GM19397 (cell line): ENCODE data around the gene PTGR3.

Experiments
- ATAC-seq: cut with Tn5 transposase; IDR thresholded peaks from one replicate; pipeline ENCODE4 v1.9.1; 2021; ENCODE audit warnings: mild to moderate bottlenecking, moderate library complexity; ENCODE audit not compliant: unreplicated experiment

Gene PTGR3

DNA sequence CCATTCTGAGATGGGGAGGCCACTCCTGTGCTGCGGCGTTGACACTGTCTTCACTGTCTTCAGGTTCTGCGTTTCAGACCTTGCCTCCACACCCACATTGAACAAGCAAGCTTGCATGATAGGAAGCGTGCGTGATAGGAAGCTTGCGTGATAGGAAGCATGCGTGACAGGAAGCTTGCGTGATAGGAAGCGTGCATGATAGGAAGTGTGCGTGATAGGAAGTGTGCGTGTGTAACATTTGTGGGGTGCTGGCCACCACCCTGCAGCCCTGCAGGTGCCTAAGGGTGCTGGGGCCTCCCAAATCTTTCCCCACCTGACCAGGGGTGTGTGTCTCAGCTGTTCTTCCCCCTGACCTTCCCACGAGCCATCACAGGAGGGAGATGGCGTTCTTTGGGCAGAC lies 27.0 kb upstream of the PTGR3 start:
- no peak for ATAC-seq

DNA sequence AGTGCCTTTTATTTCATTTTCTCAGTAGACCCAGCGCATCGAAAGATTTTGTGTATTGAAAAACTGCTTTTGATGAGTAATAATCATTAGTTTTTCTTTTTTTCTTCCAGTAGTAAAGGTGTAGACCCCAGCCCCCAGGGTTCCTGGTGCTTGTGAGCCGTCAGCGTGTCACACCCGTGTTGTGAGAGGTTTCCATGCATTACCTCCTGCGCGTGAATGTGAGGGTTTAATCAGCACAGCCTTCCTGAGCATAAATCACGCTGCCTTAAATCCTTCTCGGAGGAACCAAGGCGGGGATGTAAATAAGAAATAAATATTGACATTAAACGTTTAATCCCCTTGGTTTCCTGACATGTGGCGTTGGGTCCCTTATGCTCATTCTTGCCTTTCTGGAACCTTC lies 26.0 kb upstream of the PTGR3 start:
- no peak for ATAC-seq

DNA sequence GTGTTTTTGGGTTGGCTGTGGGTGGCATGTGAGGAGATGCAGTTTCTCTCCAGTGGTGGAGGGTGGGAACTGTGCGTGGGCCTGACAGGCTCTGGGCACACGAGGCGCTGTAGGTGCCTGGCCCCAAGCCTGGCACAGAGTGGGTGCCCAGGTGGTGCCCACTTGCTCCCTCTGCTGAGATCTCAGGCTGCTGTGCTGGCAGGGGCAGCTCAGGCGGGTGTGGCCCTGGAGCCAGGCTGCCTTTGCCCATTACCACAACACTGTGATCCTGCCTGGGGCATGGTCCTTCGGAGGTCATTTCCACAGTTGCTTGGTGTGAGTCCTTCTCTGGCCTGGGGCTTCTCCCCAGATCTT lies 22.1 kb upstream of the PTGR3 start:
- no peak for ATAC-seq

DNA sequence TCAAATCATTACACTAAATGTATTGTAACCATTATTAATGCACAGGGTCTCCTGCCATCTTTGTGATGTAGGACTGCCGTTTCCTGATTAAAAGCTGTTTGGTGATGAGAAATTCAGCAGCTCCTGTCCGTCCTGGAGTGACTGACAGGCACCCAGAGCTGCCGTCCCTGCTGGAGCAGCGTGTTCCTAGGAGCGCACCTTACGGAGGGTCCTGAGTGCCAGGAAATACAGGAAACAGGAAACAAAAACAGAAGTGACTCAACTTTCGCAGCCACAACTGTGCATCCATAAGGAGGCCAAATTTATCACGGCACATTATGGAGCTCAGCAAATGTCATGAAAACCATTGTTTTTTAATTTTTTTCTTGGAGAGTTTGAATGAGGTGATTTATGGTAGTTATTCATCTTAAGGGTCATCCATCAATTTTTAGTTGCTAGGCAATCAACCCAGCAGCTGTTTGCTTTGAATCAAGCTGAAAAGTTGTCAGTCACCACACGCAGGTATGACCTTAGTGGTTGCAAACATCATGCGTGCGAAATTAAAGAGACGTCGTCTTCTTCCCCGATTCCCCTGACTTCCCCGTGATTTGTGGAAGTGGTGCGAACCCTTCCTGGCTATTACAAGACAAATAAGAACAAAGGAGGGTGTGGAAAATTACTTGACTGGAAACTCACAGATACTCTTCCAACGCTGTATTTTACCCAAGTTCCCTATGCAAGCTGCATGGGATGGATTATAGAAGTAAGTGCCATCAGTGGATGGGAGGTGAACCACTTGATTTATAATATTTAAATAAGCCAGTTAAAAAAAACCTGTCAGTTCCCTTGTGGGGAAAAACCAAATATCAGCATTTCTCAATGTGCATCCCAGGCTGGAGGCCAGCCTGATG lies 21.5 kb upstream of the PTGR3 start:
- no peak for ATAC-seq

DNA sequence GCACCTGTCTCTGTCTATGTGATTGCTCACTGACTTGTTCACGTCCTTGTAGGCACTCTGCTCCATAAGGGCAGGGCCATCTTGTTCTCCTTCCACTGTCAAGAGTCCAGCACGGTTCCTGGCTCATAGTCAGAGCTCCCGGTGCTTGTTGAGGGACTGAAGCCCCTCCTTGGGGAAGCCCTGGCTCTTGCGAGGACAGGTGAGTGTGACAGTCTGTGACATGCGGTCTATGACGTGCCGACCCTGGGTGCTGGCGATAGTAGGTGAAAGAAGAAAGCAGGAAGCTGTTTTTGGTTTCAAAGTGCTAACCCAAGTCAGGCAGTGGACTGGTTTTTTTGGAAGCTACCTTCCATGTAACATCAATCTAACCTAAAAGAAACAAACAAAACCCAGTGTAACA lies 20.5 kb upstream of the PTGR3 start:
- ATAC-seq: no peak

DNA sequence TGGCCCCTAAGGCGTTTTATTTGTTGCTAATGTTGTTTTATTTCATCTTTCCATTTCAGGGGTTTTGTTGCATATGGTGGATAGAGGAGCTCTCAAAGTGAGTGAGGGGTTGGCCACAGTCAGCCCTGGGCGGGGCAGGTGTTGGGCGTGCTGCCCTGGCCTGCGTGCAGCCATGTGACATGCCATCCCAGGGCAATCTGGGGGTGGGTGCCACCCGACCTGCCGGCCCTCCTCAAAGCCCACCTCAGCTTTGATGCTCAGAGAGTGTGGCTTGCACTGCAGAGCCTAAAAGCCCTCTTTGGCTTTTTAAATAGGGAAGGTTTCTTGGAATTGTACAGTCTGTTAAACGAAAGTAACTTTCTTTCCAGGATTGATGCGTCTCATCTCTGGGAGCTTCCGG lies 20.0 kb upstream of the PTGR3 start:
- ATAC-seq: no peak

DNA sequence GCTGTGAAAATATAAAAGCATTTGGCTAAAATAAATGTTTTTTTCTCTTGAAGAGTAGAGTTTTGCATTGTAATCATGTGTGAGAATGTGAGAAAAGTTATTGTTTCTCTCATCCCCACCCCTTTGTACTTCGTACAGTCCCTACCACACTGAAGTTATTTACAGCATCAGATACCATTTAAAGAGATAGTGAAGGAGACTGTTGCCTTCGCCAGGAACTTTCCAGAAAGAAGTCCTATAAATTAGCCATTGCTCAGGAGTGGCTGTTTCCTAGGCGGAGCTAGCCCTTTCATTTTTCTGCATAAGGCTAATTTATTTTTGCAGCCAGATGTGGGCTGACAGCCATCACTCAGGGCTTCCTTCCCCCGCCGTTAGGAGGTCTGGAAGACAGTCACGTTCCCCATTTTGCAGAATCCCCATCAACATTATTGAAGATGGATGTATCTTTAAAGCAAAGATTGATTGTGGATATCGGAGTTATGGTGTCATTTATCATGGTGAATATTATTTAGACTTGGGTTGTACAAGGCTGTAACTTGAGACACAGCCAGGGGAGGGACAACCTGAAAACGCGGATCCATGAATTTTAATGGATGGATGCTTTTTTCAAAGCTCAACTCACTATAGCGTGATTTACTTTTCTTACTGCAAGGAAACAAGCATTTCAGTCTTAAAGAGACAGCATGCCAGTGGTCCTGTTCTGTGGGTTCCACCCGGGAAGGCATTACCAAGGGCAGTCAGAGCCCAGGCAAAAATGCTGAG lies 18.8 kb upstream of the PTGR3 start:
- ATAC-seq: no peak

DNA sequence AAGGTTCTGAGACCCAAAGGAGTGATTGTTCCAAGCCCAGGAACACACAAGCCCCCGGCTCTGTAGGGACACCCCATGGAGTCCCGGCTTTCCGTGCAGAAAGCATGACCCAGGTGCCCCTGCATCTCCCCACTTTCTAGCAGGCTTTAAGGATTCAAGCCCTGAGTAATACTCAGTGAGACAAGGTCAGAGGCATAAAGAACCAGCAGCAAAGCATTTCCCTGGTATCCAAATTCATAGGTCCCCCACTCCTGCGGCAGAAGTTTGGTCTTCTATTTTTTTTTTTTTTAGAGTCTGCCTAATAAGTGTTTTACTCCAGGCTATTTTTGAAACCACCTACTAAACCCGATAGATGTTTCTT lies 18.0 kb upstream of the PTGR3 start:
- no peak for ATAC-seq

DNA sequence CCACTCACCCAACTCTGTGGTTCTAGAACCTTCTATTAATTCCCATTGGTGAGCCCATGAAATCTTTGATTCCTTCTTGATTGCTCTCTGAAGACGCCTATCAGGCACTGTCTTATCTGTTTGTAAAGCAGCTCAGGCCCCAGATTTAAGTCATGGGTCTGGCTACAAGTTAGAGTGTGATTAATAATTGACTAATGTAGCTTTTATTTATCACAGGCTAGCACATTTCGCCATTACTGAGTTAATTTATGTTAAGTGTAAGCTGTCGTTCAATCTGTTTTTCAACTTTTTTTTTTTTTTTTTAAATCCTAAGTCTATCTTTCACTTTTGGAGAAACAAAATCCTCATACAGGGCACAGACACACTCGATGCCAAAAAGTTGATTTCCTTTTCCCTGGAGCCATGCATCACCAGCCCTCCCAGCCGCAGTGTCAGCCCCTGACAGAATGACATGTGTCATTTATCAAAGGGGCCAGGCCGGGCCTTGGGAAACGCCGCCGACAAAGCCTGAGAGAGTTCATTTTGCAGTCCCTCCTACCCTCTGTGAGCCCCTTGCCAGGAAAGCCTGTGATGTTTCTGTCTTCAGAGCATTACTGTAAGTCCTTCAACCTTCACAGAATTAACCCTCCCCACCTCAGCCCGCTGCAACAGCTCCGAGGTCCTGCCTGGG lies 17.5 kb upstream of the PTGR3 start:
- no peak for ATAC-seq

DNA sequence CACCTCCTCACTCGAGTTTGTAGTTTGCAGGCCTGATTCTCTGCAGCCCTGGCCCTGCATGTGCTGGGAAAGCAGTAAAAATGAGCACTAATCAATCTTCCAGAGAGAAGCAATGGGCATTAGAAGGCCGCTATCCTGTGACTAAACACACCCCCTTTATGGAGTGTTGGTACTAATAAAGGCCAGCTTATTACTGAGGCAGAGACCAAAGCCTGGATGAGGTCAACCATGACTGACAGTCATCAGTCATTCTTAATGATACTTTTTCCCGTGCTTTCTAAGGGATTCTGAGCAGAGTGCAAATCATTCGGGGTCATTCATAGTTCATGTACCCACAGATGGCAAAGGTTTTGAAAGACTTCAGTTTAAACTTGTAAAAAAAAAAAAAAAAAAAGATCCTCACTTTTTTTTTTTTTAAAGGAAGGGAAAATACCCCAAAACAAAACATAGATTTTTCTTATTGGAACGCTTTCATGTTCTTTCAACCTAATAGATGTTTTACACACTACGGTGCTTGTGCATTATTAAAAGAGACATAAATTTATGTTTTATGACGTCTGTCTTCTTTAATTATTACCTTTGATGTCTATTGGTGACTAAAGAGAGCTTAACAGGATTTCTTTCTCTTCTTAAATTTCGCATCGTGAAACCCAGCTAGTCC lies 14.9 kb upstream of the PTGR3 start:
- no peak for ATAC-seq

DNA sequence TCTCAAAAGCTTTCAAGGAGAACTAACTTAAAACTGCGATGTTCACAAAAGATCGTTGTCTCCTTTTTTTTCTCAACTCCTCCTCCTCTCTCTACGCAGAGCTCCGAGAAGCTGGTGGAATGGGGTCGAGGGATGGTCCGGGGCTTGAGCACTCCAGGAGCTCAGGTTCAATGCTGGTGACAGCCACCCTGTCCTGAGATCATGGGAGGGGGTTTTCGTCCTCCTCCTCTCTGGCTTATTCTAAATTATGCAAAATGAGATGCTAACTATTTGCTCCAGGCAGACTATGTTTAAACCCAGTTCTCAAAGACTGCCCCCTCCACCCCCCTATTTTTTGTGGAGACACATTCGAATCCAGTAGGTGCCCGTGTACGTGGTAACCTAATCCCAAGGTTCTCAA lies 13.5 kb upstream of the PTGR3 start:
- ATAC-seq: no peak

DNA sequence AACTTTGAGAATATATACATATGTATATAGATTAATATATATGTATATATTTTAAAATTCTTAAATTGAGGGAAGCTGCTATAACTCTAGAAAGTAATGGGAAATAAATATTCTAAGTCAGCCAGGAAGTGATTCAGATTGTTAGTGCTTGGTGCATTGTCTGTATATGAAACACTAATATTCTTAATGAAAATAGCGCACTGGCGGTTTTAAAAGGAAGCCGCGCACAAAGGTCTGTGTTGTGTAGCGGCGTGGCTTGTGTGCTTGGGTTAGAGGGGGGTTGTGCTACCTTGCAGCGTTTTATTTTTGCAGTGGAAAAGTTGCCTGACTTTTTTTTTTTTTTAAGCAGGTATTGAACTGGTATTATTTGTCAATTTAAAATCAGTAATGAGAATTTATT lies 13.0 kb upstream of the PTGR3 start:
- ATAC-seq: no peak

DNA sequence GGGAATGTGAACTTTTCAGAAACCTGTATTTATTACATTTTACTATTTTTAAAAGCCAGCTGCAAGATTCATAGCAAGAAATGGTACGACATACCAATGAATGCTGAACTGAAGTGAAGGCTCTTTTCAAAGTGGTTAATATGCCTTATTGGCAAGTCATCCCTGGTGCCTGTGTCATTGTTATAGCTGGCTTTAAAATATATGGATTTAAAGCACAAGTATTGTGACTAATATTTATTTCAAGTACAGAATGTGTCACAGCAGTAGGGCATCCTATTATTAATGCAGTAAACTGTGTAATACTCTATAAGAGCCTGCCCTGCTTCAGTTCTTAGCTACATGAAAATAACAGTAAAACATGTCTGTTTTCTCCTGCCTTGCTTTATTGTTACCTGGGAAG lies 12.5 kb upstream of the PTGR3 start:
- ATAC-seq: no peak

DNA sequence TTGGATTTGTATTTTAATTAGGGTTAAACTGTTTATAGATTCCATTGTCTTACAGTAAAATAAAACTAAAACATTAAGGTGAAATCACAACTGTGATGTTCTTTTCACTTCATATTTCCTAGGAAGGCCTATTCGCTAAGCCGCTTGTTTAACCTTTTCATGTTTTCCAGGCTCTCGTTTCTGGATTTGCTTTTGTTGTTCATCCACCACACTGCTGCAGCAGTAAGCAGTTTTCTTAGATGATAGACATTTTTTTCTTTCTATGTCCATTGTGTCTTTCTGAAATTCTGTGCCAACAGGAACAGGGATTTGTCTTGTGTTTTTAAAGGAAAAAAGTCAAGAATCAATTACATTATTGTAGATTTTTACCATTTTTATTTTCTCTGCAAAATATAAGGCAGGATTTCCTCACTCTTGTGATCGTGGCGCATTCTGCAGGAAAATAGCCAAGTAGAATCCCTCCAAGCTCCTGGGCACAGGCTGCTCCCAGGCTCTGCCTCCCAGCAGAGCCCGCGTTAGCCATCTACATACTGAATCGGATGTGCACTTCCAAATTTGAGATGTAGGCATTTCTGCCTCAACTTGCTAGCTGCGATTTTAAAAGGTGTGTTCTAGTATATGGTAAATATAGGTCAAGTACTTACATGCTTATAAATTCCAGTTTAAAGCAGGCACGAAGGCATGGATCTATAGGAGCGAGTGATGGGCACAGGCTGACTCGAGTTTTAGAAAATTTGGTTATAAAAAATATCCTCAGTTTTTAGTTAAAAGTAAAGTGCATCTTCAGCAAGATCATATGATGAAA lies 11.8 kb upstream of the PTGR3 start:
- no peak for ATAC-seq

DNA sequence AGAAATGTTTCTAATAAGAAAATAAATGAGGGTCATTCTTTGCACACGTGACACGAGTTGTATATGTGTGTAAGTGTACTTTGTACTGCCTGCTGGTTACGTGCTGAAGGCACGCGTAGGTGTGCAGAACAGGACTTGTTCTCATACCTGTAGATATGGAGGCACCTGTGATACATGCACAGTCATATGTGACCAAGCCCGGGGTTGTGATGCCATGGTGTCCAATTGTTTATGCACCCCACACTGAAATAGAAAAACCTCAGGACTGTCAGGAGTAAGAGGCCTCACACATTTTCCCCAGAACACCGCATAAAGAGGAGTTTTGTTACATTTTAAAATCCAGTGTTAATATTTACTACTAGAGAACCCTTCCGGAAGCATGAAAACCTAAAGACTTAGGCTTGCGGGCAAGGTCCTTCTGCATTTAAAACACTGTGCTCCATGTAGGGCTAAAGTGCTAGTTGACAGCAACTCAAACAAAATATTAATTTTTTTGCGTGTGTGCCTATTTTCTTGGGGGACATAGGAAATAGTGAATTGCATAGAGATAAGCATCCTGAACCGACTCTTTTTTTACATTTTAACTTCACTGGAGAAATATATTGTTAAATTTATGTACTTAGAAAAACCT lies 10.9 kb upstream of the PTGR3 start:
- no peak for ATAC-seq

DNA sequence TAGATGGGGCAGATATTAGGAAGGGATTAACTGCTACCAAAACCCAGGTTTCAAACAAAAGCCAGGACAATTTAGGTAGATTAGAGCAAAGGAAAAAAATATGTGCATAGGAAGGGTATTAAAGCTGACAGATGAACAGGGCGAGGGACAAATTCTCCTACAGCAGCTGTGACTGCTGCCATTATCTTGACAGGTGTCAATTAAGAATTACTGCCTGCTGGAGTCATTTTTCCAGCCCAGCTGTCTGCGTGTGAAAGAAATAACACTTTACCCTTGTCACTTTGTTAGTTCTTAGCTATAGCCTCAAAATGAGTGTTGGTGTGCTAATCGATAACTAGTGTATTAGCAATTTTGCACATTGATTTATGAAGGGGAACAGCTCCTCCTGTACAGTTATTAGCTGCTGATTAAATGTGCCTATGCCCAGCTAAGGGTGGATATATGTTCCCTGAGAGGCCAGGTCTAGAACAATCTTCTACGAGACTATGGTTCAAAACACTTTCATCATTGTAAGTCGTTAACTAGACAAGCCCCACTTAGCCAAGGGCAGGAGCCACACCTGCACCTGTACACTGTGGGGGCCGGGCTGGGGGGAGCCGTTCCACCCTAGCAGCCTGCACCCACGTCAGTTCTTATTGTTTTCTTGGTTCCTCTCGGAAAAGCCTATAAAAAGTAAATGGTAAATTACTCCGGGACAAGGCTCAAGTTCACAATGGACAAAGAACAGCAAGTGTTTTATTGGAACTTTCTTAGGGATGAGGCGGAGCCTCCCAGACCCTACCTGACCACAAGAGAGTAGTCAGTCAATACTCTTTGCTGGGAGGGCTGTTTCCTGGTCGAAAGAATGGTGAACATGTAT lies 9.4 kb upstream of the PTGR3 start:
- ATAC-seq: no peak

DNA sequence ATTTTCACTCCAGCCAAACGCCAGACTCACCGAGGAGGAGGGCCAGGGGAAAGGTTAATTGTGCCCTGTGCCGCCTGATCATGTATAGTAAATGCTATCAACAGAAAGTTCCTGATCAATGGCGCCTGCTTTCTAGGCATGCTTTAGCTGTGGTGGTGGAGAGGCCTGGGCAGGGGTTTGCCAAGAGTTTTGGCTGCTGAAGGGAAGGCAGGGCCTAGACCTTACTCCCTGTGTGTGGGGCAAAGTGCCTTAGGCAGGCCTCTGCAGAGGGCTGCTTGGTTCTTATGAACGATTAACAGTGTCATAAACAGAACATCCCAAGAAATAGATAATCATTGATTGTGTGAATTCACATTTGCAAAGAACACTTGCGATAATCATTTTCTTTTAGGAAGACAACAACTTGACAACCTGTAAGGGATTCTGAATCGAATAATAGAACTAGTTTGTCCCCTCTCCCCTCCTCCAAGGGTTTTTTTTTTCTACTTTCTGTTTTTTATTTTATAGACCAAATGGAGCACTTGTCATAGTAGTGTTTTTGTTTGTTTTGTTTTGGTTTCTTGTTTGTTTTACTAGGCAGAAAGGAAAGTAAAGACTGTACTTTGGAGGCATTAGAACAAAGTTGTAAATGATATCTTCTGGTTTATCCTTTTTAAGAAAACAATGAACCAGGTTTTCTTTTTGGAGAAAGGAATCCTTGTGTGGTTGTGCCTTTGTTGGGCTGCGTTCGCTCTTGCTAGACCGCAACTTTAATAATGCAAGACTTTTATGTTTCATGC lies 8.2 kb upstream of the PTGR3 start:
- ATAC-seq: no peak

DNA sequence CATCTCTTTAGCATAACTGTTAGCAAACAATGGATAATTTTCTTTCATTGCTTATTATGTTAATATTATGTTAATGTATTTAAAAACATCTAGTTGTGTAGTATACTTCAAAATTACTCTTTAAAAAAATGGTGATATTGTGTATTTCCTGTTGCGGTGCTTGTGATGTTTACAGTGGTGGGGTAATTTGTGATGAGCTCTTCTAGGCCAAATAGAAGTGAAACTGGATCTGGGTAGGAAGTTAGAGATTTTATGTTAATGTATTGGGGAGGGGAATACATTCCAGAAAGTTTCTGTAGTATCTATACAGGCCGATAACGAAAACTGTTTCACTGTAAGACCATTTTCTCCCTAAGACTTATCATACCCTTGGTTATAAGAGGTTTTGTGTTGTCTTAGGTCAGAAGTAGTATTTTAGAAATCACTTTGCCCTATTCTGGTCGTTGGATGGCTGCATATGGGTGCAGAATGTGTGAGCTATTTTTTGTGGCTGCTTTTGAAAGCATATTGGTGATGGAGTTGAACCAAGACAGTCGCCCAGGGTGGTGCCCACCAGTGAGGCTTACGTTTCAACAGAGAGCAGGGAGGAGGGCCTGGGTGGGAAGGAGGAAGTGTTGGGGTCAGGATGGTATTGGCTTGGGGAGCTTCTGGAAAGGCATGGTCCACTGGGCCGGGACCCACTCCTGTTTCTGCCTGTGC lies 7.4 kb upstream of the PTGR3 start:
- ATAC-seq: no peak
